ENCODE data around the gene MIA2. TPM values are rescaled to one million over a fixed set of nuclear protein-coding genes. Genes with fewer than 3 reads are reported as not detected.
"Not testable (repeated sequence)": the region's sequence is repeated elsewhere in the genome, so short reads cannot be mapped to it uniquely, and the experiment has no call there.

The MIA2 gene
- total and polyA plus RNA-seq, 8 donors, result 23.6 to 72.4 (median 50.3) TPM

DNA sequence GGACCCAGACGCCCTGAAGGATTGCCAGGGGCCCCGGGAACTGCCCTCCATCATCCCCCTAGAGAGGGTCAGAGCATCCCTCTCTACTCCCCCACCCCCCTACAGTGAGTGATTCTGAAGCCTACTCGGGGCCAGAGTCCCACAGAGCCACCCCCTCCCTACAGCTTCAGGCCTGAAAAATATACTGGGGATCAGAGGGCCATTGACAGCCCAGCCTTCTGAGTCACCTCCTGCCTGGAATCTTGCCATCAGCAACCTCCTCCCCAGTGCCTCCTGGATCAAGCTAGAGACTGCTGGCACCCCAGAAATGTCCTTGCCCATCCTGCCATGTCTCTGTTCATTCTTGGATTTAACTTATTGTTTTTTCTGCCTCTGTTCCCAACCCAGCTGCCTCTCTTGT, 21.7 kb upstream of the MIA2 start:
- no peaks in the 10 kb centered on the region for H3K9me3 ChIP-seq
- DNase-seq, result no peak
- no peaks in the 10 kb centered on the region for H3K4me1 ChIP-seq
- H3K4me3 ChIP-seq, result no peak overlapping the region
- no peak overlapping the region for H3K27ac ChIP-seq
- WGBS, 5 donors, result 72 to 100% (median 82%) methylated on average over 1 to 3 of the region's 3 CpGs
- intact Hi-C loops (cut with DNase I; ENCODE audit: low total_unique reads), result no loop called here
- no peaks in the 10 kb centered on the region for H3K36me3 ChIP-seq
- TF ChIP-seq EP300 (IDR thresholded peaks at IDR 0.05) (no peak), POLR2AphosphoS5 (IDR thresholded peaks at IDR 0.05) (no peak), POLR2A (IDR thresholded peaks at IDR 0.05) (no peak)
- TF ChIP-seq, protein P1, sequence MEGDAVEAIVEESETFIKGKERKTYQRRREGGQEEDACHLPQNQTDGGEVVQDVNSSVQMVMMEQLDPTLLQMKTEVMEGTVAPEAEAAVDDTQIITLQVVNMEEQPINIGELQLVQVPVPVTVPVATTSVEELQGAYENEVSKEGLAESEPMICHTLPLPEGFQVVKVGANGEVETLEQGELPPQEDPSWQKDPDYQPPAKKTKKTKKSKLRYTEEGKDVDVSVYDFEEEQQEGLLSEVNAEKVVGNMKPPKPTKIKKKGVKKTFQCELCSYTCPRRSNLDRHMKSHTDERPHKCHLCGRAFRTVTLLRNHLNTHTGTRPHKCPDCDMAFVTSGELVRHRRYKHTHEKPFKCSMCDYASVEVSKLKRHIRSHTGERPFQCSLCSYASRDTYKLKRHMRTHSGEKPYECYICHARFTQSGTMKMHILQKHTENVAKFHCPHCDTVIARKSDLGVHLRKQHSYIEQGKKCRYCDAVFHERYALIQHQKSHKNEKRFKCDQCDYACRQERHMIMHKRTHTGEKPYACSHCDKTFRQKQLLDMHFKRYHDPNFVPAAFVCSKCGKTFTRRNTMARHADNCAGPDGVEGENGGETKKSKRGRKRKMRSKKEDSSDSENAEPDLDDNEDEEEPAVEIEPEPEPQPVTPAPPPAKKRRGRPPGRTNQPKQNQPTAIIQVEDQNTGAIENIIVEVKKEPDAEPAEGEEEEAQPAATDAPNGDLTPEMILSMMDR (IDR thresholded peaks at IDR 0.05), result no peak
- no peaks in the 10 kb centered on the region for H3K27me3 ChIP-seq

DNA sequence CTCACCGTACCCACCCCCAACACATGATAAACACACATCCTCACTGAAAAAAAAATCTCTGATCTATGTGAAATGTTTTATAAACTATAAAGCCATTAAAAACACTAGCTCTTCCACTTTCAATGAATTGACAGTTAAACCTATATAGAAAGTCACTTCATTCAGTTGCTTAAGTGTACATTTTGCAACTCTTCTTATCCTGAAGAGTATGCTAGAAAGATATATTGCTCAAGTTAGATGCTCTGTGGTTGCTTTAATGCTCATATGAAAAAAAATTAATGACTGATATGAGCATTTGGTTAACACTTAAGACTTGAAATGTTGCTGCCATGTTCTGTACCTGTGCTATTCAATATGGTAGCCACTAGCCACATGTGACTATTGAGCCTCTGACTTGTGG, 21.0 kb upstream of the MIA2 start:
- WGBS, 5 donors, result 37 to 96% (median 87%) methylated on average over 1 of the region's 1 CpG

DNA sequence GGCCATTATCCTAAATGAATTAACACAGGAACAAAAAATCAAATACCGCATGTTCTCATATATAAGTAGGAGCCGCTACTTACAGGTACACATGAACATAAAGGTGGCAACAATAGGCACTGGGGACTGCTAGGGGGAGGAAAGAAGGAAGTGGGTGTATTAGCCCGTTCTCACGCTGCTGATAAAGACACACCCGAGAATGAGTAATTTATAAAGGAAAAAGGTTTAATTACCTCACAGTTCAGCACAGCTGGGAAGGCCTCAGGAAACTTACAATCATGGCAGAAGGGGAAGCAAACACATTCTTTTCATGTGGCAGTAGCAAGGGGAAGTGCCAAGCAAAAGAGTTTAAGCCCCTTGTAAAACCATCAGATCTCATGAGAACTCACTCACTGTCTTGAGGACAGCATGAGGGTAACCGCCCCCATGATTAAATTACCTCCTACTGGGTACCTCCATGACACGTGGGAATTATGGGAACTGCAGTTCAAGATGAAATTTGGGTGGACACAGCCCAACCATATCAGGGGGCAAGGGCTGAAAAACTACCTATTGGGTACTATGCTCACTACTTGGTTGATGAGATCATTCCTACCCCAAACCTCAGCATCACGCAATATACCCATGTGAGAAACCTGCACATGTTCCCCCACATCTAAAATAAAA, 16.4 kb upstream of the MIA2 start:
- H3K4me3 ChIP-seq, result no peak overlapping the region
- H3K36me3 ChIP-seq, result no peaks in the 10 kb centered on the region
- H3K4me1 ChIP-seq, result peaks cover 0 to 11% (median 0%) of the 10 kb centered on the region in 4 donors
- intact Hi-C loops (cut with DNase I; ENCODE audit: low total_unique reads), result no loop called here
- H3K27ac ChIP-seq, result peak overlapping the region in 3 of 5 donors; percentile 44 to 59 (median 50)
- 50 to 66% (median 57%) methylated on average over 8 of the region's 8 CpGs for whole genome bisulfite sequencing, 5 donors
- TF ChIP-seq POLR2AphosphoS5 (IDR thresholded peaks at IDR 0.05) (peak in 2 of 3 donors; percentile 16 to 45), EP300 (IDR thresholded peaks at IDR 0.05) (no peak)
- no peaks in the 10 kb centered on the region for H3K27me3 ChIP-seq
- H3K9me3 ChIP-seq, result no peaks in the 10 kb centered on the region
- DNase-seq, result peak in 1 of 2 donors; percentile 64

More for the DNA sequence above, 21.0 kb upstream of the MIA2 start:
- Histone ChIP-seq H3K36me3 (no peaks in the 10 kb centered on the region), H3K9me3 (no peaks in the 10 kb centered on the region), H3K27me3 (no peaks in the 10 kb centered on the region), H3K4me1 (no peaks in the 10 kb centered on the region), H3K27ac (no peak overlapping the region), H3K4me3 (no peak overlapping the region)
- TF ChIP-seq POLR2AphosphoS5 (IDR thresholded peaks at IDR 0.05) (no peak), POLR2A (IDR thresholded peaks at IDR 0.05) (no peak), EP300 (IDR thresholded peaks at IDR 0.05) (no peak)
- TF ChIP-seq, protein P1 (IDR thresholded peaks at IDR 0.05), result no peak
- intact Hi-C loops (cut with DNase I; ENCODE audit: low total_unique reads), result no loop called here
- no peak for DNase-seq

DNA sequence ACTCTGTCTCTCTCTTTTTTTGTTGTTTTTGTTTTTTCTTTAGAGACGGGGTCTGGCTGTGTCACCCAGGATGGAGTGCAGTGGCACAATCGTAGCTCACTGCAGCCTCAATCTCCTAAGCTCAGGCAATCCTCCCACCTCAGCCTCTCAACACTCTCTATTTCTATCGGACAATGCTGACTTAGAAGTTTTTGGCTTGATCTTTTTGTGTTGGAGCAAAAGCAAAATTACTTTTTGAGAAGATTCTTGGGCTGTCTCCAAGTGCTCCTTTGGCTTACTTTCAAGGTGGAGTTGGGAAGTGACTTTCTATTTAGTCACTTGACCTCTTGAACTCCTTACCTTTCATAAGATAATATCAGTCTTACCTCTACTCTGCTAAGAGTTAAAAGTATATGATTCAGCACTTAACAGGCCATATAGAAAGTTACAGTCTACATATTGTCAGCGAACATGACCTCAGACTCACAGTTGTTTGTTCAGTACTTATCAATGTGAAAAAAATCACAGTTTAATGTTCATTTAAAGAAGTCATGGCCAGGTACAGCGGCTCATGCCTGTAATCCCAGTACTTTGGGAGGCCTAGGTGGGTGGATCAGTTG, 15.4 kb upstream of the MIA2 start:
- peak in 1 of 3 donors; percentile 10 for TF ChIP-seq POLR2AphosphoS5 (IDR thresholded peaks at IDR 0.05)
- TF ChIP-seq POLR2A (IDR thresholded peaks at IDR 0.05), result no peak
- no peak for TF ChIP-seq EP300 (IDR thresholded peaks at IDR 0.05)
- no peaks in the 10 kb centered on the region for H3K27me3 ChIP-seq
- peak overlapping the region in 4 of 5 donors; percentile 32 to 50 (median 42) for H3K27ac ChIP-seq
- H3K4me3 ChIP-seq, result no peak overlapping the region
- WGBS, 5 donors, result 44 to 60% (median 53%) methylated on average over 5 of the region's 5 CpGs
- peaks cover 0 to 11% (median 0%) of the 10 kb centered on the region in 4 donors for H3K4me1 ChIP-seq
- no peaks in the 10 kb centered on the region for H3K36me3 ChIP-seq
- intact Hi-C loops (cut with DNase I; ENCODE audit: low total_unique reads), result no loop called here
- no peaks in the 10 kb centered on the region for H3K9me3 ChIP-seq
- peak in 1 of 2 donors; percentile 48 for DNase-seq

DNA sequence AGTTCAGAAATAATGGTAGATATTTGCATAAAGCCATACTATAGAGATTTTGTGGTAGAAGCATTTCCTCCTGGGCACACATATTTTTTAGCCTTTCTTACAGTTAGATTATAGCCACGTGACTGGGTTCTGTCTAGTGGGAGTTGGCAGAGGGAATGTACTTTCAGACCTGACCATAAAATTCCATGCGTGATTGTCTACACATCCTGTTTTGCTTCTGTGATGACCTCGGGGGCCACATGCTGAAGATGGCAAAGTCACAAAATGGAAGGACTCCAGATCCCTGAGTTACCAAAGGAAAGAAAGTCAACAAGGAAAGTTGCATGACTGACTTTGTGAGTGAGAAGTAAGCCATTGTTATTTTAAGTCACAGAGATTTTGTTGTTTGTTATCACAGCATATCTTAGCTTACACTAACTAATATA, 14.6 kb upstream of the MIA2 start:
- H3K27me3 ChIP-seq, result no peaks in the 10 kb centered on the region
- no peaks in the 10 kb centered on the region for H3K36me3 ChIP-seq
- no peak for TF ChIP-seq POLR2AphosphoS5 (IDR thresholded peaks at IDR 0.05)
- TF ChIP-seq, protein P1 (IDR thresholded peaks at IDR 0.05), result no peak
- TF ChIP-seq EP300 (IDR thresholded peaks at IDR 0.05), result no peak
- TF ChIP-seq POLR2A (IDR thresholded peaks at IDR 0.05), result no peak
- peak overlapping the region in 2 of 5 donors; percentile 32 to 50 for H3K27ac ChIP-seq
- no peak overlapping the region for H3K4me3 ChIP-seq
- DNase-seq, result no peak
- intact Hi-C loops (cut with DNase I; ENCODE audit: low total_unique reads), result no loop called here
- peaks cover 0 to 11% (median 0%) of the 10 kb centered on the region in 4 donors for H3K4me1 ChIP-seq
- H3K9me3 ChIP-seq, result no peaks in the 10 kb centered on the region
- 47 to 65% (median 53%) methylated on average over 3 of the region's 3 CpGs for WGBS, 5 donors

DNA sequence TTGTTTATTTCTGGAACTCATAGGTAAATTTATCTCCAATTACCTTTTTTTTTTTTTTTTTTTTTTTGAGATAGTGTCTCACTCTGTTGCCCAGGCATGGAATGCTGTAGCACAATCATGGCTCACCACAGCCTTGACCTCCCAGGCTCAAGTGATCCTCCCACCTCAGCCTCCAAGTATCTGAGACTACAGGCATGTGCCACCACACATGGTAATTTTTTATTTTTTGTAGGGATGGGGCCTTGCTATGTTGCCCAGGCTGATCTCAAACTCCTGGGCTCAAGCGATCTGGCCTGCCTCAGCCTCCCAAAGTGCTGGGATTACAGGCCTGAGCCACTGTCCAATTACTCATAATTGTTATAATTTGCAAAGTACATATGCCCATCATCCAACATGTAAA, 13.2 kb upstream of the MIA2 start:
- H3K9me3 ChIP-seq; H3K27ac ChIP-seq; H3K4me3 ChIP-seq; DNase-seq; intact Hi-C loops (cut with DNase I; ENCODE audit: low total_unique reads); H3K27me3 ChIP-seq; H3K36me3 ChIP-seq: not testable (repeated sequence)
- H3K4me1 ChIP-seq, result peaks cover 0 to 11% (median 0%) of the 10 kb centered on the region in 4 donors
- WGBS, 5 donors, result 92 to 100% (median 97%) methylated on average over 1 of the region's 1 CpG

All from stomach (tissue), 9 donors.